MV-4-11 (cell line): ENCODE results near the gene DNER.
"Not testable (repeated sequence)": the region's sequence is repeated elsewhere in the genome, so short reads cannot be mapped to it uniquely, and the experiment has no call there.

Source experiments
- DNase-seq: peaks from one replicate; lab custom pipeline; 2025; lab: John Stamatoyannopoulos, UW

Gene DNER

GRCh38 chr2:229714080-229714735, at the start of gene DNER:
TSS of gene DNER (minus strand) at chr2:229714555. CDS start at chr2:229714423, 132 bp downstream.
- DNase-seq, result peak; percentile 13

GRCh38 chr2:229761663-229762062, 47.3 kb upstream of the DNER start:
- no peak for DNase-seq

GRCh38 chr2:229757462-229757861, 43.1 kb upstream of the DNER start:
- not testable (repeated sequence) for DNase-seq

- DNase-seq, result no peak
Observed at GRCh38 chr2:229752970-229753729, 38.8 kb upstream of the DNER start.

GRCh38 chr2:229749779-229750178, 35.4 kb upstream of the DNER start:
- DNase-seq, result peak; percentile 26

GRCh38 chr2:229748950-229749349, 34.6 kb upstream of the DNER start:
- no peak for DNase-seq

GRCh38 chr2:229742691-229743090, 28.3 kb upstream of the DNER start:
- not testable (repeated sequence) for DNase-seq

GRCh38 chr2:229740279-229740678, 25.9 kb upstream of the DNER start:
- no peak for DNase-seq

- DNase-seq, result no peak
Observed at GRCh38 chr2:229738024-229738625, 23.8 kb upstream of the DNER start.

- DNase-seq, result no peak
Observed at GRCh38 chr2:229734410-229734809, 20.1 kb upstream of the DNER start.

- no peak for DNase-seq
Observed at GRCh38 chr2:229733611-229734245, 19.4 kb upstream of the DNER start.

- DNase-seq, result no peak
Observed at GRCh38 chr2:229732897-229733296, 18.5 kb upstream of the DNER start.

- no peak for DNase-seq
Observed at GRCh38 chr2:229731916-229732315, 17.6 kb upstream of the DNER start.

- DNase-seq, result no peak
Observed at GRCh38 chr2:229731363-229731762, 17.0 kb upstream of the DNER start.

GRCh38 chr2:229728370-229728769, 14.0 kb upstream of the DNER start:
- DNase-seq, result peak; percentile 19

- DNase-seq, result no peak
Observed at GRCh38 chr2:229726643-229727042, 12.3 kb upstream of the DNER start.

- DNase-seq, result no peak
Observed at GRCh38 chr2:229725716-229726574, 11.6 kb upstream of the DNER start.

- DNase-seq, result peak; percentile 66
Observed at GRCh38 chr2:229723192-229723591, 8.8 kb upstream of the DNER start.

- DNase-seq, result no peak
Observed at GRCh38 chr2:229719926-229720647, 5.7 kb upstream of the DNER start.

GRCh38 chr2:229718057-229718456, 3.7 kb upstream of the DNER start:
- DNase-seq, result no peak

GRCh38 chr2:229715895-229716507, 1.6 kb upstream of the DNER start:
- peak; percentile 9 for DNase-seq
